Epithelial cell of proximal tubule (primary cell): ENCODE data around the gene EIF2S3. TPM values are rescaled to one million over a fixed set of nuclear protein-coding genes. Genes with fewer than 3 reads are reported as not detected.

Experiments used
- DNase-seq: peaks from one replicate; pipeline ENCODE4 v3.0.0-alpha.2; 2011; ENCODE audit warnings: low read depth
- H3K4me3 ChIP-seq: 2 replicates; pipeline ENCODE4 v1.5.1; 2011; ENCODE audit warnings: low read depth, mild to moderate bottlenecking, low read length
- CTCF ChIP-seq: conservative IDR thresholded peaks from 2 replicates; pipeline ENCODE4 v1.5.1; 2012; ENCODE audit warnings: low read depth, mild to moderate bottlenecking, low read length
- total RNA-seq: library from RNA; depleted of rRNA; stranded (reverse); fragments of >200 nt; gene quantifications from 2 replicates; pipeline ENCODE4 v1.2.3, GENCODE V29; 2015

The EIF2S3 gene
- total RNA-seq, 1 donor from 2014 or later: 92.7 TPM

GRCh38 chrX:24018809-24019208, 35.9 kb upstream of the EIF2S3 start:
- no peak overlapping the region for H3K4me3 ChIP-seq
- TF ChIP-seq CTCF: no peak
- DNase-seq: no peak

- no peak overlapping the region for H3K4me3 ChIP-seq
- no peak for TF ChIP-seq CTCF
- DNase-seq: no peak
Measured at GRCh38 chrX:24019448-24019847, 35.3 kb upstream of the EIF2S3 start.

- no peak for DNase-seq
- no peak for TF ChIP-seq CTCF
- no peak overlapping the region for H3K4me3 ChIP-seq
Measured at GRCh38 chrX:24020306-24020876, 34.4 kb upstream of the EIF2S3 start.

- DNase-seq: no peak
- peak overlapping the region; percentile 72 for H3K4me3 ChIP-seq
- no peak for TF ChIP-seq CTCF
Measured at GRCh38 chrX:24023544-24023943, 31.2 kb upstream of the EIF2S3 start.

GRCh38 chrX:24023972-24024669, 30.6 kb upstream of the EIF2S3 start:
- TF ChIP-seq CTCF: no peak
- peak overlapping the region; percentile 72 for H3K4me3 ChIP-seq
- no peak for DNase-seq

GRCh38 chrX:24024819-24025740, 29.7 kb upstream of the EIF2S3 start:
- no peak for TF ChIP-seq CTCF
- H3K4me3 ChIP-seq: peak overlapping the region; percentile 73
- DNase-seq: no peak
